SW 1271 (cell line): ENCODE data around the gene VPS37C.
"Not testable (repeated sequence)": the region's sequence is repeated elsewhere in the genome, so short reads cannot be mapped to it uniquely, and the experiment has no call there.

Experiments
- DNase-seq, 2 experiments: peaks; one replicate each; lab custom pipeline; 2025; lab: John Stamatoyannopoulos, UW

Gene VPS37C

DNA sequence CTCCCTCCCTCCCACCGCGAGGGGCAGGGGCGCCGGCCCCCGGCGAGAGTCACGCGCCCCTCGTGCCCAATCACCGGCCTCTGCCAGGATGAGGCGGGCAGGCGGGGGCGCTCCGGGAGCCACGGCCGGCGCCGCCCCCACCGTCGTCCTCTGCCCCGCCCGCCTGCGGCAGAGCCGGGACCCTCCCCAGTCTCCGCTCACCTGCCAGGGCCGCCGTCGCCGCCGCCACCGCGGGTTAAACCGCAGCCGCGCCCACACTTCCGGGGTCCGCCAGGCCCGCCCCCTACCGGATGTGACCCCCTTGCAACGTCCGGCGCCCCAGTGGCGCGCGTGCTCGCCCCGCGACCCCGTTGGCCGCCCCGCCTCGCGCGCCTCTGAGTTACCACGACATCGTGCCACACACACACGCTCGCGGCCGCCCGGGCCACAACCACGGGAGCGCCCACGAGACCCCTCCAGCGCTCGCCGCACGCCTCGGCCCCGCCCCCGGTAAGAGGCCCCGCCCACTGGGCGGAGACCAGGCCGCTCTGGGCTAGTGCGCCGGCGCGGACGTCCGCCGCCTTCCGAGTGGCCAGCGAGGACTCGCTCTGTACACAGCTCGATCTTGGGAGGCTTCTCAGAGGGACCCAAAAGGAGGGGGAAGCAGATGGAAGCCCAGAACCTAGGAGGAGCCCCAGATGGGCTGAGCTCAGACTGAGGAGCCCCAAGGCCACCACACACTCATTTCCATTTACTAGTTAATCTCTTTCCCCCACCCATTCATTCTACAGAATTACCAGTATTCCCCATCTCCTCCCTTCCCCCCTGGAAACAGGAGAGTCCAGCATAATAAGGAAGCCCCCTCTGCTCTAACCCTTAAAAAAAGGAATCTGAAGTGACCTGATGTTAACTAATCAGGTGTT lies at the start of gene VPS37C:
TSS of gene VPS37C (minus strand) at position 237 of the 902 bp plus-strand sequence. CDS start 22,597 bp downstream, outside the sequence.
- DNase-seq, result peak; percentile 67 to 79

DNA sequence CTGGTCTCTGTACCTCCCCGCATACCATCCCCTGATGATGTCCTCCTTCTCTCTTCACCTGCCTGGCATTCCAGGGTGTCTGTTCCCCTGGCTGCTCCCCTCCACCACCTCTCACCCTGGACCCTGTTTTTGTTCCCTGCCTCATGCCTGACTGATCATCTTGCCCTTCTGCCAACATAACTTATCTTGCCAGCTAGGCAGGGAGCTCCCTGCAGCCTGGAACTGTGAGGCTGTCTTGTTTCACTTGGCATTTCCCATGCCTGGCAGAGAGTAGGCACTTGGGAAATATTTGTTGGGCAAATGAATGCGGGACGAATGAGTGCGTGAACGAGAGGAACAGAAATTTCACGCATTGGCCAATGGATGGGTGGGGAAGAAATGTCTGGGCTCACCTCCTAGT lies 49.4 kb upstream of the VPS37C start:
- DNase-seq, result not testable (repeated sequence)

DNA sequence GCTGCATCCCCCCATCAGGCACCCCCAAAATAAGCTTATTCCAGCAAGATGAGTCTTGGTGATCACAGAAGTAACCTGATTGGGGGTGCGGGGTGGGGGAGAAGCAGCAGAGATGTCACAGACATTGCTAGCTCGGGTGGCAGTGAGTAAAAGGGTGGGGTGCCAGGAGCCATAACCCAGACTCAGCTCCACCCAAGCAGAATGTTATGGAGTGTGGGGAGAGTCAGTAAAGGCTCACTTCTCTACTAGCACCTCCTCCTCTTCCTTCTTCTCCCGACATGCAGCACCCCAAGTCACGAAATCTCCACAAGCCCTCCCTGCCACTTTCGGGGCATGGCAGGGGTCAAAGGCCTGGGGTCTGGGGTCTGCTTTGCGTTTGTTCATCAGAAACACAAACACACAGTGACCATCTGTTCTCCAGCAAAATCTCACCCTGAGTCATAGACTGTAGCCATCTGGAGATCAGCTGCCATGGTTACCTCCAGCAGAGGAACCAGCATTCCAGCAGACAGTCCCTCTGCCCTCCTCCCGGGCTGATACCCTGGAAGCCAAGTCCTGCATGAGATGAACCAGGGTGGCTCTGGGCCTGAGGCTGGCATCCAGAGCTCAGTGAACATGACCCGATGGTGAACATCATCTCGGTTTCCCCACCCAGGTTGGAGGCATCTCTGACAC lies 46.5 kb upstream of the VPS37C start:
- DNase-seq, result not testable (repeated sequence)

DNA sequence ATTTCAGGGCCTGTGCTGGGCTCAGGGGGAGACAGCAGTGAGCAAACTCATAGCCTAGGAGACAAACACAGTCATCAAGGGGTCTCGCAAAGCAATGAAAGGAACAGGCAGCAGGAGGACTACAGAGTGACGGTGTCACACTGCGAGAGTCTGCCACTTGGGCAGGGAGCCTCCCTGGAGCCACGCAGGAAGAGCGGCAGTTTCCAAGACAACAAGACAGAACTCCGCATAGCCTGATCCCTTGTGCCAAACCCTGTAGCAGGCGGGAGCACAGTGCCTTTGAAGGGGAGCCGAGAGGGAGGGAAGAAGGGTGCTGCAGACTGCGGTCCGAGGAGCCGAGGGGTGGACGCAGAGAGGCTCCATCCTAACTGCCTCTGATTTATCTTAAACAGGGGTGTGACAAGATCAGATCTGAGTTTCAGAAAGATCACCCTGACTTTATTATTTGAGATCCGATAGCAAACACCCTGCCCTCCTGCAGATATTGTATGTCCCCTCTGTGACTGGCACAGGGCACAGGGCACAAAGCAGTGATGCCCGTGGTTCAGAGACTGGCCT lies 43.4 kb upstream of the VPS37C start:
- DNase-seq, result not testable (repeated sequence)

DNA sequence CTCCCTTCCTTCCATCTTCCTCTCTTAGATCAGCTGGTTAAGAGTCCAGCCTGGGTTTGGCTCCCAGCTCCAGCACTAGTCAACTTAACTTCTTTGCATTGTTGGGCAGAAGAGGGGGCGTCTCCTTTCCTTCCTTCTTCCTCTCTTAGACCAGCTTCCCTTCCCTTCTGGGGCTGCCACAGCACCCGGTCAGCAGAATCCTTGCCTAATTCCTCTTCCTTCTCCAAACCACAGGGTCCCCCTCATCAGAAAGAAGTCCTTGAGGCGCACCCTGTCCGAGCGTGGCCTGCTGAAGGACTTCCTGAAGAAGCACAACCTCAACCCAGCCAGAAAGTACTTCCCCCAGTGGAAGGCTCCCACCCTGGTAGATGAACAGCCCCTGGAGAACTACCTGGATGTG lies 42.6 kb upstream of the VPS37C start:
- not testable (repeated sequence) for DNase-seq

DNA sequence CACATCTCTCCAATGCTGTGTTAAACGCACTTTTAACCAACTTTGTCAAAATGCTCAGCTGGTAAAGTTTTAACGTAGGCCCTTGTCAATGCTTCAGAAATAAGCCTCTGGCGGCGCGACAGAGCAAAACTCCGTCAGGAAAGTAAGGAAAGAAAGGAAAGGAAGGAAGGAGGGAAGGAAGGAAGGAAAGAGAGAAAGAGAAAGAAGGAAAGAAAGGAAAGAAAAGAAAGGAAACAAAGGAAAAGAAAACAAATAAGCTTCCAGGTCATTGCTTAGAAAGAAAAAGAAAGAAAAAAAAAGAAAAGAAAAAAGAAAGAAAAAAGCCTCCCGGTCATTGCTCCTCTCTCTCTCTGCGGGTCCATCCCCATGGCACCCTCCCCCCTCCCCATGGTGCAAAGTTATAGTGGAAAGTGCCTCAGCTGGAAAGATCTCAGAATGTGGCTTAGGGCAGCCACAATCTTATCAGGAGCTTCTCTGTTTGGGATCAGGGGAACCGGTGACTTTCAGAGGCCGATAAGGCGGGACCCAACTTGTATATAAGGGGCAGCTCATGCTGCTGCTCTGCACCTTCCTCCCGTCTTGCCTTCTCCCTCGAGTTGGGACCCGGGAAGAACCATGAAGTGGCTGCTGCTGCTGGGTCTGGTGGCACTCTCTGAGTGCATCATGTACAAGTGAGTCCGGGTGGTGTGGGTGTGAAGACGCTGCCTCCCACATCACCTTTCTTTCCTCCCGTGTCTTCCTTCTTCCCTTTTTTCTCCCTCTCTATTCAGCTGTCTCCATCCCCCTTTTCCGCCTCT lies 41.9 kb upstream of the VPS37C start, which contains the start of gene PGA3:
TSS of gene PGA3 (plus strand) at position 566 of the 797 bp plus-strand sequence. CDS start at position 616, 50 bp downstream.
- DNase-seq, result not testable (repeated sequence)

DNA sequence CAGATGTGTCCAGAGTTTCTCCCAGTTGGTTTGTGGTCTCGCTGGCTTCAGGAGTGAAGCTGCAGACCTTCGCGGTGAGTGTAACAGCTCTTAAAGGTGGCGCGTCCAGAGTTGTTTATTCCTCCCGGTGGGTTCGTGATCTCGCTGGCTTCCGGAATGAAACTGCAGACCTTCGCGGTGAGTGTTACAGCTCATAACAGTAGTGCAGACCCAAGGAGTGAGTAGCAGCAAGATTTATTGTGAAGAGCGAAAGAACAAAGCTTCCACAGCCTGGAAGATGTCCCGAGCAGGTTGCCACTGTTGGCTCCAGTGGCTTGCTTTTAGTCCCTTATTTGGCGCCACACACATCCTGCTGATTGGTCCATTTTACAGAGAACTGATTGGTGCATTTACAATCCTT lies 40.2 kb upstream of the VPS37C start:
- DNase-seq, result no peak

DNA sequence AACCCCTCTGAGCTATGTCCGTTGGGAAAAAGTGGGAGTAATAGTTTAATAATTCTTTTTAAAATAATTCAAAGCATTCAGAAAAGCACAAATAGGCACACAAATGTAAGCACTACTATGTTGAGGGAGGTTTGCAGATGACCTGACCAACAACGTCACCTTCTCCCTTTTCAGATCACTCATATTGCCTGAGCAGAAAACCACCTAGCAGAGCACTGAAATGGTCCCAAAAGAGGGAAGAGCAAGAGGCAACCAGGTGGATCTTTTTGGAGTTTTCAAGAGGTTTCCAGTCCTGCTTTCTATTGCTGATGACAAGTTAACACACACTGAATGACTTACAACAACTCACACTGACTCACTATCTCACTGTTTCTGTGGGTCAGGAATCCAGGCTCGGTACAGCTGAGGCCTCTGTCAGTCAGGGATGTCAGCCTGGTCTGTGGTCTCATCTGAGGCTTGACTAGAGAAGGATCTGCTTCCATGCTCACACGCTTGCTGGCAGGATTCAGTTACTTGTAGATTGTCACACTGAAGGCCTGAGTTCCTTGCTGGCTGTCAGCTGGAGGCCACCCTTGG lies 37.8 kb upstream of the VPS37C start:
- no peak for DNase-seq

DNA sequence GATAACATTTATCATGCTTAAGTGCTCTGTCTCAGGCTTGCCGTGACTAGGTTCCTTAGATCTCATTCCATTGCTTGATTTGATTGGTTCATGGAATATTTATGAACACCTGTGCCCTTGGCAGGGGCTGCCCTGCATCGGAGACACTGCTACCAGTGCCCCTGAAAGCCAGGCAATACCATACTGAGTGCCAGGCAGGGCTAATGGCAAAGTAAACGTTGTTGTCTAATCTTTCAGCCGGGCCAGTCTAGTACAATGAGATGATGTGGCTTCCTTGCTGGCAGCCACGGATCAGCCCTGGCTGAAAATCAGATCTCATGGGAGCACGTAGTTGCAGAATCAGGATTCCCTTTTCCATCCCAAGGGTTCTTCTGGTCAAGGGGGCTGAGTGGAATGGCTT lies 37.1 kb upstream of the VPS37C start:
- DNase-seq, result no peak

DNA sequence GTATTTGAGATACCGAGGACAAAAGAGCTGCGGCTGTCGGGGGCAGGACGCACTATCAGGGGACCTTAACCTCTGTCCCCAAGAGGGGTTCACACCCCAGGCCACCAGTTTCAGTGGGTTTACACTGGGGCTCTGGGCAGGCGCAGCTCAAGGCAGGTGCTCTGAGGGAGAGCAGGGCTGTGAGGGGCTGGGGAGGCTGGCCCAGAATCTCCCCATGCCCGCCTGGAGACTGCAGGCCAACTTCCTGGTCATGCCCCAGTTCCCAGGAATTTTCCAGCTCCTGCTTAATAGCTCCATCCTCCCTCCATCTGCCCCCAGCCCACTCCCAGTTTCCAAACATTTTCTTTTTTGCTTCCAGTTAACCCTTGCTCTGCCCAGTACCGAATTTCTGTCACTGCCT lies 34.5 kb upstream of the VPS37C start:
- DNase-seq, result no peak

DNA sequence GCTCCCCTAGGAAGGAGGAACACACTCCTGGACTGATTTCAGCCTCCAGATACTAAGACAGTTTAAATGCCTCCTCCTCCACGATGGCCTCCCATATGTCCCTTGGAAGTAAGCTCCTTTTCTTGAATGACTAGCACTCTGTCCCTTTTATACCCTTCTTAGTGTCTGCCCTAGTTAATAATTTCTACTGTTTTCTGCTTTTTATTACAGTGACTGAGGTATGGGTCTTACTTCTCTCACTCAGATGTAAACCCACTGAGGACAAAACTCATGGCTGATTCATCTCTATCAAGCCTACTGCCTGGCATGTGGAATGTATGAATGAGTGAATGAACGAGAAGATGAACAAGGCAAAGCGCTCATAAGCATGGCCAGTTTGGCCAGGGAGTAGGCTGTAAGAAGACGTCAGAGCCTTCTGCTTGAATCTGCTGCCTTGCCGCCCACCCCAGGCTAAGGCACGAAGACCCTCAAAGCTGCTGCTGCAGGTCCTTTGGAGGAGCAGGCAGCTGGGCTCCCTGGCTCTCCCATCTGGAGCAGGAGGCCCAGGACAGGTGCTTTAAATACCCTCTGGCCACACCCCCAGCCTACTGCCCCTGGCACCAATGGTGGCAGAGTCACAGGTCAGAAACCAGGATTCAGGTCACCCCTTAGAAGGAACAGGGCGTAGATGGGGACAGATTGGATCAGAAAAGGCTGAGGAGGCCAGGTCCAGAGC lies 33.9 kb upstream of the VPS37C start:
- no peak for DNase-seq

DNA sequence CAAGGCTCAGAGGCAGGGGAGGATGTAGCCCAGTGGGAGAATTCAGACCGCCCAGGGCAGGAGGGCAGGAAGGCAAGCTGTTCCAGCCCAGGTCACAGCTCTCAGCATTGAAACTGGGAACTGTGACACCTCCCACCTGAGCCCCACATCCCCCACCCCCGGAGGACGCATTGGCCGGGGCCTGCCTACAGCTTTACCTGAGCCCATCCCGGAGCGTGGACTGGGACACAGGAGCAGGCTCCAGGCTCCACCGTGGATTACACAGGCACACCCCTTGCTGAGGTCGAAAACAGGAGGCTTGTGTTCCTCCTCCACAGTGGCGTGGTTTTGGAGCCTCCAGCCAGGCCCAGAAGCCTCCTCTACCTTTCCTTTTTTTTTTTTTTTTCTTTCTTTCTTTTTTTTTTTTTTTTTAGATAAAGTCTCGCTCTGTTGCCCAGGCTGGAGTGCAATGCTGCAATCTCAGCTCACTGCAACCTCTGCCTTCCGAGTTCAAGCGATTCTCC lies 33.0 kb upstream of the VPS37C start:
- DNase-seq, result no peak

DNA sequence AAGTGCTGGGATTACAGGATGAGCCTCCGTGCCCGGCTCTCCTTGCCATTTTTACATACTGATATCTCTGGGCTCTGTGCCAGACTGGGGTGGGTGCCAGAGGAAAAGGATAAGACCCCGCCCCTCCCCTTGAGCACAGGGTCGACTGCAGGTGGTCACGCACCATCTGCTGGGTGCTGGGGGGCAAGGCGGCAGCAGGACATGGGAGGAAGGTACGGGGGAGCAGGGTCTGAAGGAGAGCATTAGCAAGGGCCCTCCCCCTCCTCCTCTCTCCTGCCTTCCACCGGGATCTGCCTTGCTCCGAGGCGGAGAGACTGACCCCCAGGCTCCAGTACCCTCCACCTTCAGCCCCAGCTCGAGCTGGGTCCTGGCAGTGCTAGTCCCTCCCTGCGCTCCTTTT lies 32.4 kb upstream of the VPS37C start:
- DNase-seq, result no peak

DNA sequence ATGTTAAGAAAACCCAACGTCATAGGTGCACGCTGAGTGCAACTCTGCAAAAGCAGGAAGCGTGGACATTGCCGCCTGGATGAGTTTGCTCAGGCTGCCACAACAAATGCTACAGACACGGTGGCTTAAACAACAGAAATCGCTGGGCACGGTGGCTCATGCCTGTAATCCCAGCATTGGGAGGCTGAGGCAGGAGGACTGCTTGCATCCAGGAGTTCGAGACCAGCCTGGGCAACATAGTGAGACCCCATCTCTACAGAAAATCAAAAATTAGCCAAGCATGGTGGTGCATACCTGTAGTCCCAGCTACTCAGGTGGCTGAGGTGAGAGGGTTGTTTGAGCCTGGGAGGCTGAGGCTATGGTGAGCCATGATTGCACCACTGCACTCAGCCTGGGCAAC lies 28.7 kb upstream of the VPS37C start:
- DNase-seq, result no peak

DNA sequence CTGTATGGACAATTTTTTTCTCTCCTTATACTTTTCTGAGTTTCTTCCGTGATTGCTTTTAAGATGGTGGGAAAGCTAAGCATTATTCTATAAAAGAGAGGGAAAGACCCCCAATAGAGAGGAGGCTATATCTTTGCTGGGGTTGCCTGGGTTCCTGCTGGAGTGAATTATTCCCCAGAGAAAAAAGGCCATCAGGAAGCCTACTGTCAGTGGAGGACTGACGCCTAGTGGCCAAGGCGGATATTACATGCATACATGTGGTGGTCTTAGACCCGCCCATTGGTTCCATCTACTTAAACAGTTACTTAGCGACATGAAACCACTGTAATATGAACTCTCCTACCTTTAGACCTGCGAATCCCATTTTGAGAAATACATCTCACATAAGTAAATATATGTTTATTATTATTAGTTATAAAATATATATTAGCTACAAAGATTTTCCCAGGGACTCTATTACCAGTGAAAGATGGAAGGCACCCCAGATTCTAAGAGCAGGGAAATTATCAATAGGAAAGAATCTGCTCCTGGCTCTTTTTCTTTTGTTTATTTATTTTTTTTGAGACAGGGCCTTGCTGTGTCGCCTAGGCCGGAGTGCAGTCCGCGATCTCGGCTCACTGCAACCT lies 26.4 kb upstream of the VPS37C start:
- DNase-seq, result peak in 1 of 2 experiments; percentile 71

DNA sequence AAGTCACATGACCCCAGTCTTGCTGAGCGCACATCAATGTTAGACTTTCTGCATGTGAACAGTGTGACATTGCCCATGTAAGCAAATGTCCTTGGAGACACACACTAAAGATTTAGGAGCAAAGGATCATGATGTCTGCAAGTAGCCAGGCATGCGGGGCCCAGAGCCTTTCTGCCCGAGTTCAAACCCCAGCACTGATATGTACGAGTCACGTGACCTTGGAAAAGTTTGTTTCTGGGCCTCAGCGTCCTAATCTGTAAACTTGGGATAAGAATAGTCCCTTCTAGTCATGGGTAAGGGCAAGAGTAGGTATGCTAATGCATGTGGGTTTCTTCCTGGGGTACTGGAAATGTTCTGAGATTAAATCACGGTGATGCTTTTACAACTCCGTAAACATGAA lies 25.3 kb upstream of the VPS37C start:
- DNase-seq, result no peak

DNA sequence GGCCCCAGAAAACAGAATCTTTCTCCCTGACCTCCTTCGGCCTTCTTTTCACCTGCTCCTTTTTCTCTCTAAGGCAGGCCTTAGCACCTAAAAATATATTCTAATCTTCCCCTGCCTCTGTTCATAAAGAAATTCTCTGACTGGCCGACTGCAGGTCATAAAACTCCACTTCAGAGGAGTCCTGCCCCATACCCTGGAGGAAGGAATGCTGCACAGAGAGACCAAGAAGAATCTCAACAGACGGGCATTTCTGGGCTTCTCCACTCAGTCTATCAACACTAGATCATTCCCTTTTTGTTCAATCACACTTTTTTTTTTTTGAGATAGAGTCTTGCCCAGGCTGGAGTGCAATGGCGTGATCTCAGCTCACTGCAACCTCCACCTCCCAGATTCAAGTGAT lies 22.4 kb upstream of the VPS37C start:
- DNase-seq, result no peak

DNA sequence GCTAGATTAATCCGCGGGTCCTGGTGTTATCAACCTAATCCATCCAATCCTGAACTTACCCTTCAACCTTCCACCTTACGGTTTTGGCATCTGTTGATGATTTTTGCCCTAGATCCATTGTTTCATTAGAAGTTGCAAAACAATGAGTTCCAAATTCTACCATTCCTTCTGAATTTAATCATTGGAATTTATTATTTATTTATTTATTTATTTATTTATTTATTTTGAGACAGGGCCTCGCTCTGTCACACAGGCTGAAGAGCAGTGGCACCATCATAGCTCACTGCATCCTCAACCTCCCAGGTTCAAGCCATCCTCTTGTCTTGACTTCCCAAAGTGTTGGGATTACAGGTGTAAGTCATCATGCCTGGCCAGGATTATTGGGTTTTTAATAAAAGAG lies 20.3 kb upstream of the VPS37C start:
- no peak for DNase-seq

DNA sequence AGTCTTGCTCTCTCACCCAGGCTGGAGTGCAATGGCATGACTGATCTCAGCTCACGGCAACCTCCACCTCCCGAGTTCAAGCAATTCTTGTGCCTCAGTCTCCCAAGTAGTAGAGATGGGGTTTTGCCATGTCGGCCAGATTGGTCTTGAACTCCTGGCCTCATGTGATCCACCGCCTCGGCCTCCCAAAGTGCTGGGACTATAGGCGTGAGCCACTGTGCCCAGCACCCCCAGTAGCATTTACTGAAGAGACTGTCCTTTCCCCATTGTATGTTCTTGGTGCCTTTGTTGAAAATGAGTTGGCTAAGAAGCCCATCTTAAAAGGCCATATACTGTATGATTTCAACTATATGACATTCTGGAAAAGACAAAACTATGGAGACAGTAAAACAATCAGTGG lies 19.0 kb upstream of the VPS37C start:
- DNase-seq, result not testable (repeated sequence)

DNA sequence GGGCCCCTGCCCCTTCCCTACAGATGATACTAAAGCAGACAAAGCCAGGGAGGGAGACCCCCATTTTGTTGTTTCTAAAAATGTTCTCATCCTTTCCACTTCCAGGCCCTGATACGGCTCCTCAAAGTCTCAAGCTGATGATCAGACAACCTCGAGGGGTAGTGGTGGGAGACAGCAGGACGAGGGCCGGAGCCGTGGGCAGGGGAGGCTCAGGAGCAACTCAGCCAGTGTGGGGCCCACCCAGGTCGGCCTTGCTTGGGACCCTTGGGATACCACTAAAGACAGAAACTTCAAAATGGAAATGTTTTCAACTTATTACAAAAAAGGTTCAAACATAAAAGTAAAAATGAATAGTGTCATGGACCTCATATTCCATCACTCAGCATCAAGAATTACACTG lies 15.2 kb upstream of the VPS37C start:
- no peak for DNase-seq
